GM19463 (cell line): ENCODE data around the gene TENM3.

Source experiments
- ATAC-seq: cut with Tn5 transposase; IDR thresholded peaks from one replicate; pipeline ENCODE4 v1.9.1; 2021; ENCODE audit warnings: mild to moderate bottlenecking, moderate library complexity; ENCODE audit not compliant: unreplicated experiment

TENM3 gene

GRCh38 chr4:182548156-182548555, 305.0 kb downstream of the TENM3 start:
- no peak for ATAC-seq

DNA sequence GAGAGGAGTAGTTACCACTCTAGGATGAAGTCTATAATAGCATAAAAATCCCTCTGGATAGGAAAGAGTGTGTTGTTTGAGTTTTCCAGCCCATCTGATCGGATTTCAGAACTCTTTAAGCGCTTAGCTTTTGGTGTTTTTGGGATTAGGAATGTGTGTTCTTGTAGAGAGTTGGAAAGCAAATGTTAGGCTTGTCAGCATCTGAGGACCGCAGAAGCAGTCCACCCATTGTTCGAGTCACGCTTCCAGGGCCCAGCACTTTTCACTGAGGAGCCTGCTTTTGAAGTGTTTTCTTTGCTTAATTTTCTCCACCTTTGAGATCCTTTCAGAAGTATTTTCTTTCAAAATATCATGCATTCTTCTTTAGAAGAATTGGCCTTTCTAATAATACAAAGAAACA, 306.2 kb downstream of the TENM3 start:
- no peak for ATAC-seq

DNA sequence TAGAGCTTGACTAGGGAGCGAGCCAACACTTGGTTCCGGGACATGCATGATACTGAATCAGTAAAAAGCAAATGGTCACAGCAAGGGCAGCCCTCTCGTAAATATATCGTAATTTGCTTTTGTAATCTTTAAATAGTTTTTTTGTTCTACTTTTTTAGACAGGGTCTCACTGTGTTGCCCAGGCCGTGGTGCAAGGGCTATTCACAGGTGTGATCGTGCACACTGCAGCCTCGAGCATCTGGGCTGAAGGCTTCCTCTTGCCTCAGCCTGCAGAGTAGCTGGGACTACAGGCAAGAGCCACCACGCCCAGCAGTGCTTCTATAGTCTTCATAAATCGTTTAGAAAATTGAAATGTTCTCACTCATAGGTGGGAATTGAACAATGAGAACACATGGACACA, 309.7 kb downstream of the TENM3 start:
- no peak for ATAC-seq

DNA sequence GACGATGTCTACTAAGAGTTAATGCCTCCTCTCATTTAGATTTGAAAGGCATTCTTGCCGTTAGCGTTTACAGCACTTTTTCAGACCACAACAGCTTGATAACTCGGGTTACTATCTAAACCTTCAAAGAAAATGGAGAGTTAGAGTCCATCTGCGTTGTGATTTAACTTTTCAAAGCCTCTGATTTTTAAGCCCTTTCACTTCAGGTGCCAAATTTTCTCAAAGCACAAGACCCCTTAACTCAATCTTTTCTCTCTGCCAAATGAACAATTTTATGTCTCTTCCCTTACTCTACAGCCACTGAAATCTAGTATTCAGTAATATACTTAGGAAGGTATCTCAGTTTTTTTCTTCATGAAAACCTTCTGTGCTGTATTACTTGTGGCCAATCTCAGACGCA, 310.5 kb downstream of the TENM3 start:
- no peak for ATAC-seq

- ATAC-seq = no peak
These were observed 311.5 kb downstream of the TENM3 start for GRCh38 chr4:182554736-182555135.

- no peak for ATAC-seq
These were observed 312.8 kb downstream of the TENM3 start for GRCh38 chr4:182555997-182556418.

DNA sequence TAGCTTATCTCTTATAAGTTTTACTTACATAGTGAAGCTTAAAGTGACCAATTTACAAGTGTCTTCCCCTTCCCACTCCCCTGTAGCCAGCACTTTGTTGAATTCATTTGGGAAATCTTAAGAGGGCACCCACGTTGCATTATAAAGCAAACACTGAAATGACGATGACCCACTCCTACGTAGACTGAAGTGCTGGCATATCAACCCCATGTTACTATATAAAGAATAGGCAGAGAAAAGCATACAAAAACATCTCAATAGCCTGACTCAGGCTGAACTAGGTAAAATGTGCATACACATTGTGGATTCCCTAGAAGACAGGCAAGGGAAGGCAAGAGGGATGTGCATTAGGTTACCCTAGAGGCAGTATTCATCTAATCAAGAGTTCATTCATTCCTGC, 313.4 kb downstream of the TENM3 start:
- ATAC-seq = no peak

GRCh38 chr4:182560358-182560757, 317.2 kb downstream of the TENM3 start:
- no peak for ATAC-seq

- no peak for ATAC-seq
These were observed 319.1 kb downstream of the TENM3 start for GRCh38 chr4:182562350-182562749.

GRCh38 chr4:182564724-182565369, 321.6 kb downstream of the TENM3 start:
- ATAC-seq = no peak

GRCh38 chr4:182567119-182567518, 323.9 kb downstream of the TENM3 start:
- no peak for ATAC-seq

DNA sequence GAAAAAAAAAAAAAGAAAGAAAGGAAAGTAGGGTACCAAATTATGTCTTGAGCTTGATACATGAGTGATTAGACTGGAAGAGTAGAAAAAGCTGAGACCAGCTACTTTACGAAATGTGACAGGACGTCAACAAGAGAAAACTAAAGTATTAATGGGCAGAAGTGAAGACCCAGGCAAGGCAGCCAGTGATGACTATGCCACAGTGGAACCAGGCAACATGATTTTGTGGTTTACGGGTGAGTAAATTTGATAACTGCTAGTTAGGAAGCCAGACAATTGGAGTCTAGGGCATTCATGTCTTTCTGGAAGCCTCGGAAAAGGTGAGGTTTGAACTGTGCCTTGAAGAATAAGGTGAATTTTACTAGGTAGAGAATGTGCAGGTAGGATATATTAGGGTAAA, 326.4 kb downstream of the TENM3 start:
- no peak for ATAC-seq

- ATAC-seq = no peak
These were observed 331.5 kb downstream of the TENM3 start for GRCh38 chr4:182574706-182575105.

GRCh38 chr4:182575225-182575624, 332.0 kb downstream of the TENM3 start:
- no peak for ATAC-seq

GRCh38 chr4:182576601-182577289, 333.5 kb downstream of the TENM3 start:
- ATAC-seq = no peak

DNA sequence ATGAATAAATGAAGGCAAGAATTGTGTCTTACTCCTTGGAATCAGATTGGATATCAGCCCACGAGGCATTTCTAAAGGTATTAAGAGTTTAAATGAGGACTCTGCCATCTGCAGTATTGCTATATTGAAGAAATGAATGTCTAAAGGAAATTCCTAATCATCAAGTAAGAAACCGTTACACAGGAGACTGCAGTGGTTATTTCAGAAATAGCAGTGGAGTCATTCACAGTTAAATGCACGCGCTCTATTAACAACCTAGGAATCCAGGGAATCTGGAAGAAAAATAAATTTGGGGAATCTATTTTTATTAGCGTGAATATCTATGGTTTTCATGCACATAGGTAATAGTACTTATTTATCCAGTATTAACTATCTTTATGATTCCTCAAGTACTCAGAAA, 334.2 kb downstream of the TENM3 start:
- ATAC-seq = no peak

DNA sequence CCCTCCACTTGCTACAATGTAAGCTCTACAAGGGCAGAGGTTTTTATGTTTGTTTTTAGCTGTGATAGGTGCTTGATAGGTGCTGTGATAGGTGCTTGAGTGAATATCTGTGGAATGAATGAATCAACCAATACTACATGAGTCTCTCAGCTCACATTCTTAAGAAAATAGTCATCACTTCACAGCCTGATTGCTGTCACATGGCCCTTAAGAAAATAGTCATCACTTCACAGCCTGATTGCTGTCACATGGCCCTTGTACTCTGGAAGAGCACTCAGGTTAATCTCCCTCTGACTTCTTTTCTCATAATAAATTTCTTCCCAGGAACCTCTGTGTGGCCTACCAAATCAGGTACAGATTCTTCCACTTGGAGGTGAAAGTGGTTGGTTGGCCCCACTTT, 335.2 kb downstream of the TENM3 start:
- no peak for ATAC-seq

DNA sequence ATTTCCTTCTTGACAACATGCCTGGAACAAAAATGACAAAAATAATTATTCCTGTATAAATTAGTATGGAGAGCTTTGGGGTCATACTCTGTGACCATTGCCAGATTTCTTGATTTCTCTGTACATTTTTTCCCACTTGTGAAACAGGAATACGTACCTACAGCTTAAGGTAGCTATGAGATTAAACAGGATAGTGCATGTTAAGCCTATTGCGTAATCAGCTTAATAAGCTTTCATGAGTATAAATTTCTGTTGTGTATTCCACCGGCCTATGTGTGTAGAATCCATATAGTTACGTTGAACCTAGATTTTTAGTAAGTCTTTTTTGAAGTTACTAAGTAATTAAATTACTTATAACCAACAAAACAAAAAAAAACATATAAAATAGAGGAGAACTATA, 339.0 kb downstream of the TENM3 start:
- no peak for ATAC-seq

DNA sequence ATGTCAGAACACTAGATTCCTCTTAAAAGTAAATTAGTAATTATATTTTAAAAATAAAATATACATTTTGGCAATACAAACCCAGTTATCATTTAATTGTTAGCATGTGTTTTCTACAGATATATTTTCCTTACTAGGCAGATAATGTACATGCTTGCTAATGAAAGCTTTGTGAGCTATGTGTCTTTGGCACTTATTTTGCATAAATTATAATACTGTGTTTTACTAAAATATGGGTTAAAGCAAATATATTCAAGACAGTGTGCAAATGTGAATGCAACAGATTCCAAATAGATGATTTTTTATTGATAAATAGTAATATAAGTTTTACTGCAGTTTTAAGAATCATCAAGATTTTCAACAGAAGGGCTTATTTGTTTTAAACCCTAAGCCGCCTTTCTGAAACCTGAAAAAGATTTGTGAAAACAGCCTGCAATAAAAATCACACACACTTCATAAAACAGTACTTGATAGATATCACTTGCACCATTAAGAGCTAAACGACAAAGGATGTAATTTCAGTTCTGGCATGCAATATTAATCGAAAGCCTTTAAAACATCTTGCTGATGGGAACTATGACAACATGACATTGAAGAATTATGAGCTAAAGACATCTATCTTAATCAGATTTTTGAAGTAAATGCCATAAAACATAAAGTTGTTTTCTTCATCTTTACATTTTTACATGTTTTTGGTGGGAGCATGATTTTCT, 340.7 kb downstream of the TENM3 start:
- ATAC-seq = no peak

DNA sequence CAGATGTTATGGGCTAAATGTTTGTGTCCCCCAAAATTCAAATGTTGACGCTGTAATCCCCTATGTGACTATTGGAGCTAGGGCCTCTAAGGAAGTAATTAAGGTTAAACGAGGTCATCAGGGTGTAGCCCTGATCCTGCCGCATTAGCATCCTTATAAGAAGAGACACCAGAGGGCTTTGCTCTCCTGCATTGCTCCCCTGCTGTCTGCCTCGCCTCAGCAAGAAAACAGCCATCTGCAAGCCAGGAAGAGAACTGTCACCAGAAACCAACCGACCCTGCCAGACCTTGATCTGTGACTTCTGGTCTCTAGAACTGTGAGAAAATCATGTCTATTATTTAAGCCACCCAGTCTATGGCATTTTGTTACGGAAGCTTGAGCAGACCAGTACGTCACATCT, 342.1 kb downstream of the TENM3 start:
- ATAC-seq = no peak

GRCh38 chr4:182589100-182589499, 345.9 kb downstream of the TENM3 start:
- no peak for ATAC-seq

GRCh38 chr4:182593402-182593801, 350.2 kb downstream of the TENM3 start:
- ATAC-seq = no peak
